ENCODE data around the gene GREB1.

The GREB1 gene

DNA sequence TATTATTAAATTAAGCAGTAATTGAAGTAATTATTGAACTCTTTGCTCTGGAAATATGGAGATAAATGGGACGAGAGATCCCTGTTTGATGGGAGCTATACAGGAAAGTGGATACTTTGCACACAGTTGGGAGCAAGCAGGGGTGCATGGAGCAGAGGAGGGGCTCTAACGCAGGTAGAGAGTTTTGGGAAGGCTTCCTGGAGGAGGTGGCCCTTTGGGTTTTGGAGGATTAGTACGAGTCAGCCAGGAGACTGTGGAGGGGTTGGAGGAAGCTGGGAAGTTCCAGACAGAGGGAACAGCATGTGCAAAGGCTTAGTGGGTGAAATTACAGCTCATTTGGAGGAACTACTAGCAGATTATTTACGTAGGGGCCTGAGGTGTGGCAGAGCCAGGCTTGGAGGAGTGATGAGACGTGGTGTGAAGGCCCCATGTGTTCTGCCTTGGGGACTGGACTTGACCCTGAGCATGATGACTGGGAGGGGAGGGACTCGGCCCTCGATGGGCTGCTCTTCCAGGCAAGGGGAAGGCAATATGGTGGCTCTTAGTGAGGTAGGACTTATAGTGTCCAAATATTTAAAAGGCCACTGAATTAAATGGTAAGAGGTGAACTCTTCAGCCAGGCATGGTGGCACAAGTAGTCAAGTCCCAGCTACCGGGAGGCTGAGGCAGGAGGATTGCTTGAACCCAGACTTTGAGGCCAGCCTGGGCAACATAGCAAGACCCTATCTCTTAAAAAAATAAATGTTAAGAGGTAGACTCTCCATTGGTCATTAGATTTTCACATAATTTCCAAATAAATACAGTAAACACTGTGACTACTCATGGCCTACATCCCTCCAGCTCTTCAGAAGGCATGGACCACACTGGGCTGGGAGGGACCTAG lies 30.2 kb downstream of the GREB1 start:
- Histone ChIP-seq H3K27ac (no peak overlapping the region), H3K9me3 (no peaks in the 10 kb centered on the region), H3K4me3 (no peak overlapping the region), H3K36me3 (no peaks in the 10 kb centered on the region), H3K4me1 (no peaks in the 10 kb centered on the region), H3K27me3 (peaks cover 0 to 14% of the 10 kb centered on the region in 2 donors)
- peak in 1 of 2 donors; percentile 17 for DNase-seq
- intact Hi-C loops (cut with DNase I; ENCODE audit: low total_unique reads): no loop called here
- TF ChIP-seq, protein P1, sequence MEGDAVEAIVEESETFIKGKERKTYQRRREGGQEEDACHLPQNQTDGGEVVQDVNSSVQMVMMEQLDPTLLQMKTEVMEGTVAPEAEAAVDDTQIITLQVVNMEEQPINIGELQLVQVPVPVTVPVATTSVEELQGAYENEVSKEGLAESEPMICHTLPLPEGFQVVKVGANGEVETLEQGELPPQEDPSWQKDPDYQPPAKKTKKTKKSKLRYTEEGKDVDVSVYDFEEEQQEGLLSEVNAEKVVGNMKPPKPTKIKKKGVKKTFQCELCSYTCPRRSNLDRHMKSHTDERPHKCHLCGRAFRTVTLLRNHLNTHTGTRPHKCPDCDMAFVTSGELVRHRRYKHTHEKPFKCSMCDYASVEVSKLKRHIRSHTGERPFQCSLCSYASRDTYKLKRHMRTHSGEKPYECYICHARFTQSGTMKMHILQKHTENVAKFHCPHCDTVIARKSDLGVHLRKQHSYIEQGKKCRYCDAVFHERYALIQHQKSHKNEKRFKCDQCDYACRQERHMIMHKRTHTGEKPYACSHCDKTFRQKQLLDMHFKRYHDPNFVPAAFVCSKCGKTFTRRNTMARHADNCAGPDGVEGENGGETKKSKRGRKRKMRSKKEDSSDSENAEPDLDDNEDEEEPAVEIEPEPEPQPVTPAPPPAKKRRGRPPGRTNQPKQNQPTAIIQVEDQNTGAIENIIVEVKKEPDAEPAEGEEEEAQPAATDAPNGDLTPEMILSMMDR (IDR thresholded peaks at IDR 0.05): no peak

DNA sequence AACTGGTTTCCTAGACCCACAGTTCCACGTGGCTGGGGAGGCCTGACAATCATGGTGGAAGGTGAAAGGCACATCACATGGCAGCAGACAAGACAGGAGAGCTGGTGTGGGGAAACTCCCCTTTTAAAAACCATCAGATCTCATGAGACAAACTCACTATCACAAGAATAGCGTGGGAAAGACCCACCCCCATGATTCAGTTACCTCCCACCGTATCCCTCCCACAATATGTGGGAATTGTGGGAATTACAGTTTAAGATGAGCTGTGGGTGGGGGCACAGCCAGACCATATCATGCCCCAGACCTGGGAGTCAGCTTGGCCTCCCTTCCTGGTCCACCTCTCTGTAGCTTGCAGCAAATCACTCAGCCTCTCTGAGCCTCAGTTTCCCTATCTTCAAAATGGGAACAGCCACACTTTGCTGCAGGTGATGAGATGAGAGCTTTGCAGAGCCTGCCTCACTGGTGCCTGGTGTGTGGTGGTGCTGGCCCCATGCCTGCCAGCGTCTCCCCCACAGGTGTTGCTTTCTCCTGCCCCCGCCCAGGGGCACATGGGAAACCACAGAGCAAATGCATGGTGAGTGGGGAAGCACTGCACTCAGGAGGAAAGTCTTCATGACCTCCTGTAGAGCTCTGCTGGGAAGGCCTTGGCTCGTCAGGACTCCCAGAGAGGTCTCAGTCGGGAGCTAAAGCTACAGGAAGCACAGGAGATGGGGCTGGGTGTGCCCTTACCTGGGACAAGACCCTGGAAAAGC lies 31.1 kb downstream of the GREB1 start:
- intact Hi-C loops (cut with DNase I; ENCODE audit: low total_unique reads): no loop called here
- no peaks in the 10 kb centered on the region for H3K9me3 ChIP-seq
- no peak overlapping the region for H3K4me3 ChIP-seq
- H3K4me1 ChIP-seq: no peaks in the 10 kb centered on the region
- peak in 1 of 2 donors; percentile 29 for DNase-seq
- H3K27ac ChIP-seq: no peak overlapping the region
- TF ChIP-seq, protein P1 (IDR thresholded peaks at IDR 0.05): no peak
- H3K36me3 ChIP-seq: no peaks in the 10 kb centered on the region
- H3K27me3 ChIP-seq: peaks cover 0 to 15% of the 10 kb centered on the region in 2 donors

DNA sequence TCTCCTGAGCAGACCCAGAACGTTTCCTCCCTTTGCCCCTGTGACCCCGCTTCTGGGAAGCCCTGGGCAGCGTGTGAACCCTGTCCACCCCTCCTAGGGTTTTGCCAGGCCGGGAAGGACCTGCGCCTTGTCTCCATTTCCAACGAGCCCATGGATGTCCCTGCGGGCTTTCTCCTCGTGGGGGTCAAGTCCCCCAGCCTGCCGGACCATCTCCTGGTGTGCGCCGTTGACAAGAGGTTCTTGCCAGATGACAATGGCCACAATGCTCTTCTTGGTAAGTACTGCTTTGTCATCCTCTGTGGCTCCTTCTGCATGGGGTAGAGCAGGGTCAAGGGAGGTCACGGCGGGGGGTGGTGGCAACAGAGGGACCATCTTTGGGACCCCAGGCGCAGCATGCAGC lies 32.5 kb downstream of the GREB1 start:
- DNase-seq: peak; percentile 14 to 44
- TF ChIP-seq, protein P1 (IDR thresholded peaks at IDR 0.05): no peak

DNA sequence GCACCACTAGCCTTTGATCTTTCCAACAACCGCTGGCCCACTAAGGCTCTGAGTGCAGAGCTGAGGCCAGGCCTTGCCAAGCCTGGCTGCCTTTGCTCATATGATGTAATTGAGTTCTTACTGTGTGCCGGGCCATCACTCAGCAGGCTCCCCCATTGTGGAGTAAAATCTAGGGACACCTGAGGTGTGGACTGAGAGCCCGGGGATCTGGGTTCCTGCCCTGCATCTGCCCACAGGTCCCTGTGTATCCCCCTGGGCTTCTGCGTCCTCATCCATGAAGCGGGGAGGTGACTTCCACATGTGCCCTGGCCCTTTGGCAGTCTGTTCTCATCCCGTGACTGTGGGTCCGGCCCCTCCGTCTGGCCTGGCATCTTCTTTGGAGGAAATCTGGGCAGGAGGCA lies 33.8 kb downstream of the GREB1 start:
- H3K4me3 ChIP-seq: no peak overlapping the region
- TF ChIP-seq, protein P1 (IDR thresholded peaks at IDR 0.05): no peak
- H3K9me3 ChIP-seq: no peaks in the 10 kb centered on the region
- no peaks in the 10 kb centered on the region for H3K4me1 ChIP-seq
- intact Hi-C loops (cut with DNase I; ENCODE audit: low total_unique reads): no loop called here
- H3K36me3 ChIP-seq: no peaks in the 10 kb centered on the region
- H3K27me3 ChIP-seq: peaks cover 0 to 12% of the 10 kb centered on the region in 2 donors
- peak; percentile 18 to 38 for DNase-seq
- H3K27ac ChIP-seq: no peak overlapping the region

More for the DNA sequence above, 32.5 kb downstream of the GREB1 start:
- Histone ChIP-seq H3K27ac (no peak overlapping the region), H3K27me3 (peaks cover 0 to 15% of the 10 kb centered on the region in 2 donors), H3K4me3 (no peak overlapping the region), H3K4me1 (no peaks in the 10 kb centered on the region), H3K36me3 (no peaks in the 10 kb centered on the region), H3K9me3 (no peaks in the 10 kb centered on the region)
- intact Hi-C loops (cut with DNase I; ENCODE audit: low total_unique reads): no loop called here

DNA sequence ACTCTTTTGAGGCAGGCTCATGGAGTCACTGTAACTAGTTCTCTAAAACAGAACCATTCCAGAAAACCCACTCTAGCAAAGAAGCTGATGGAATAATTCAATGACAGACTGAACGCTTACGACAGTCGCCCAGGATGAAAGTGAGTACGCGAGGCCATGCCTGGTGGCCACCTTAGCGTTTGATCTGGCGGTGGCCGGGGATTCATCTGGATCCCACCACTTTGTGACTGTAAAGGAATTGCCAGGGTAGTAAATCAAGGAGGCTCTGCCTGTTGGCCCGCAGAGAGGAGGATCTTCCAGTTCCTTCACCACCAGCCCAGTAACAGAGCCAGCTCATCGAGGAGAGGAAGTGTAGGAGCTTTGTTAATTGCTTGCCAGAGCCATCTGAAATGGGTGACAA lies 34.6 kb downstream of the GREB1 start:
- Histone ChIP-seq H3K9me3 (no peaks in the 10 kb centered on the region), H3K4me1 (no peaks in the 10 kb centered on the region), H3K27ac (no peak overlapping the region), H3K4me3 (no peak overlapping the region), H3K27me3 (peaks cover 0 to 12% of the 10 kb centered on the region in 2 donors), H3K36me3 (no peaks in the 10 kb centered on the region)
- intact Hi-C loops (cut with DNase I; ENCODE audit: low total_unique reads): no loop called here
- DNase-seq: peak in 1 of 2 donors; percentile 23
- TF ChIP-seq, protein P1 (IDR thresholded peaks at IDR 0.05): no peak
